B cell (primary cell): ENCODE measurements around the gene DNAJC6. TPM values are rescaled to one million over a fixed set of nuclear protein-coding genes. Genes with fewer than 3 reads are reported as not detected.

Source experiments
- ATAC-seq: fragments of 200-7000 bp; cut with Tn5 transposase; one replicate; pipeline ENCODE4 v1.10.0; 2021; ENCODE audit warnings: low read depth, mild to moderate bottlenecking, moderate number of reproducible peaks, moderate library complexity
- CTCF ChIA-PET: fragments of 350-600 bp; sonication (Branson Sonifier 250); formaldehyde crosslinking; loops from one replicate; lab custom pipeline; 2021; ENCODE audit warnings: antibody characterized with exemption, inconsistent platforms; lab: Charles Lee
- POLR2A ChIA-PET: fragments of 350-600 bp; sonication (Branson Sonifier 250); formaldehyde crosslinking; loops from one replicate; lab custom pipeline; 2021; ENCODE audit warnings: antibody characterized with exemption; lab: Charles Lee
- DNase-seq: peaks from one replicate; pipeline ENCODE4 v3.0.0; 2013
- H2AFZ ChIP-seq: 2 replicates; pipeline ENCODE4 v1.6.1; 2012; ENCODE audit warnings: mild to moderate bottlenecking, low read depth, low read length; ENCODE audit not compliant: insufficient read depth, poor library complexity, severe bottlenecking
- H3K27ac ChIP-seq, 2 donors: 1 replicate in 1 of 2; 2 replicates in 1 of 2; pipeline ENCODE4 v1.5.1; 2012 to 2013; ENCODE audit warnings: low read length in 2 of 2, mild to moderate bottlenecking in 2 of 2, moderate library complexity in 1 of 2
- H3K27me3 ChIP-seq, 4 experiments: fragments of 200-600 bp in 1 of 4; sonication (generic) in 1 of 4; replicated peaks in 1 of 4; 1 replicate in 2 of 4; 2 replicates in 2 of 4; pipeline versions ENCODE4 v1.6.1 to v1.7.0; 2013 to 2016; ENCODE audit warnings: low read length in 3 of 4, mild to moderate bottlenecking in 2 of 4, mixed read lengths in 1 of 4, moderate library complexity in 1 of 4; ENCODE audit not compliant: insufficient read depth in 4 of 4, control insufficient read depth in 3 of 4; ENCODE audit errors: control extremely low read depth in 1 of 4
- H3K36me3 ChIP-seq, 2 experiments: replicated peaks in 1 of 2; 1 replicate in 1 of 2; 2 replicates in 1 of 2; pipeline versions ENCODE4 v1.6.1 to v1.7.1; 2013; ENCODE audit warnings: low read length in 1 of 2; ENCODE audit not compliant: insufficient read depth in 2 of 2, control insufficient read depth in 1 of 2; ENCODE audit errors: control extremely low read depth in 1 of 2, extremely low read depth in 1 of 2
- H3K4me1 ChIP-seq, 2 donors: fragments of 200-600 bp in 1 of 2; sonication (generic) in 1 of 2; 1 replicate in 1 of 2; 2 replicates in 1 of 2; pipeline versions ENCODE4 v1.5.1 to v1.6.1; 2013 to 2017; ENCODE audit warnings: low read length in 2 of 2; ENCODE audit not compliant: control insufficient read depth in 2 of 2, insufficient read depth in 2 of 2
- H3K4me2 ChIP-seq: replicated peaks from 2 replicates; pipeline ENCODE3; 2012; ENCODE audit warnings: mild to moderate bottlenecking, low read depth, low read length; ENCODE audit not compliant: poor library complexity, severe bottlenecking
- H3K4me3 ChIP-seq, 5 experiments: fragments of 200-600 bp in 1 of 5; sonication (generic) in 1 of 5; 1 replicate in 3 of 5; 2 replicates in 2 of 5; pipeline versions ENCODE4 v1.5.1 to v1.7.0; 2011 to 2016; ENCODE audit warnings: low read length in 4 of 5, mild to moderate bottlenecking in 4 of 5, low read depth in 2 of 5, control low read depth in 1 of 5, moderate library complexity in 1 of 5; ENCODE audit not compliant: insufficient read depth in 1 of 5; ENCODE audit errors: control extremely low read depth in 1 of 5, extremely low read depth in 1 of 5
- H3K79me2 ChIP-seq: fragments of 200-600 bp; sonication (generic); one replicate; pipeline ENCODE4 v1.6.0; 2016; ENCODE audit warnings: low read length; ENCODE audit not compliant: control insufficient read depth, insufficient read depth
- H3K9ac ChIP-seq: fragments of 200-600 bp; sonication (generic); 2 replicates; pipeline ENCODE4 v1.6.1; 2017; ENCODE audit warnings: mild to moderate bottlenecking, low read length, moderate library complexity
- H3K9me3 ChIP-seq, 3 donors: one replicate each; pipeline versions ENCODE4 v1.6.1 to v1.7.1; 2013; ENCODE audit warnings: low read length in 2 of 3; ENCODE audit not compliant: control insufficient read depth in 2 of 3, insufficient read depth in 1 of 3; ENCODE audit errors: control extremely low read depth in 1 of 3
- H4K20me1 ChIP-seq: 2 replicates; pipeline ENCODE4 v1.6.0; 2012; ENCODE audit warnings: mild to moderate bottlenecking, low read length; ENCODE audit not compliant: insufficient read depth, control insufficient read depth, poor library complexity, severe bottlenecking
- H3K27ac Mint-ChIP-seq: one replicate; pipeline ENCODE4 v1.8.0; 2021; ENCODE audit warnings: mixed read lengths
- H3K27me3 Mint-ChIP-seq: one replicate; pipeline ENCODE4 v1.8.0; 2021; ENCODE audit warnings: mixed read lengths
- H3K4me1 Mint-ChIP-seq: one replicate; pipeline ENCODE4 v1.8.0; 2021; ENCODE audit warnings: mixed read lengths
- H3K4me3 Mint-ChIP-seq: one replicate; pipeline ENCODE4 v1.8.0; 2021; ENCODE audit warnings: mixed read lengths
- H3K9me3 Mint-ChIP-seq: one replicate; pipeline ENCODE4 v1.8.0; 2022; ENCODE audit warnings: mixed read lengths; ENCODE audit not compliant: insufficient read depth
- EZH2 ChIP-seq: IDR thresholded peaks from 2 replicates; pipeline ENCODE4 v1.6.1; 2012; ENCODE audit warnings: borderline replicate concordance, low read depth, mild to moderate bottlenecking, moderate library complexity, low read length; ENCODE audit not compliant: insufficient read depth, poor library complexity, severe bottlenecking
- WGBS: methylation state at CpG from one replicate; pipeline ENCODE4 v1.1.5; 2013; ENCODE audit warnings: missing lambda C conversion rate; ENCODE audit not compliant: insufficient coverage; 5-methylcytosine and 5-hydroxymethylcytosine counted together
- intact Hi-C: fragments of 100-400 bp; cut with micrococcal nuclease; formaldehyde crosslinking; loops from one replicate; pipeline ENCODE4 v1.10.0; 2022
- polyA plus RNA-seq: library from polyadenylated mRNA; depleted of rRNA; stranded (reverse); fragments of >200 nt; gene quantifications from 2 replicates; pipeline ENCODE4 v1.2.3, GENCODE V29; 2012
- total RNA-seq, 2 donors: library from RNA; stranded (reverse); fragments of 120-200 nt in 1 of 2; gene quantifications; 1 replicate in 1 of 2; 2 replicates in 1 of 2; pipeline versions ENCODE4 v1.2.3 to v1.2.4, GENCODE V29; 2013 to 2022
- TF ChIP-seq, protein P1 (sequence below): fragments of 200-600 bp; IDR thresholded peaks from one replicate; pipeline ENCODE4 v1.8.0; 2022; ENCODE audit warnings: antibody characterized with exemption, mild to moderate bottlenecking

The DNAJC6 gene
- total and polyA plus RNA-seq, 2 donors (not counting 1 experiment from before 2014, with no cell fraction given): 0.12 to 0.69 TPM

DNA sequence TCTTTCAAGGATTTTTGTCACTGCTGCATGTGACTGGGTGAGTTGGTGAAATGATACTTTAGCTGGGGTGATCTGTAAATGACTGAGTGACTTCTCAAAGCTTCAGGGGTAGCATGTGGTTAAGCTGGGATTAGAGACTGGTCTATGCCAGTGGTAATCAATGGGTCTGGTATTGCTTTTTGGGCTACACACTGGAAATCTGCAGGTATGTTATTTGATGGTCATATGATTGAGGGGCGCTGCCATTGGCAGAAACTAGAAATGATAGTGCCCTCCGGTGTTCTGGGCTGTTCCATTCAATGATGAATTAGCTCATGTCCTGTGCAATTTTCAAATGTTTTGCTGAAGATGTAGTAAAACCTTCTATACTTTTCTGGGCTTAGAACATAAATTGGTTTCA lies 39.7 kb upstream of the DNAJC6 start:
- ATAC-seq (no peak), DNase-seq (no peak)
- no peak overlapping the region for H2AFZ ChIP-seq
- H3K79me2 ChIP-seq: no peaks in the 10 kb centered on the region
- no peaks in the 10 kb centered on the region for H3K9me3 Mint-ChIP-seq
- no peak overlapping the region for H3K9ac ChIP-seq
- intact Hi-C loops: no loop called here
- peaks cover 0 to 30% (median 23%) of the 10 kb centered on the region in 4 experiments for H3K27me3 ChIP-seq
- peaks cover 0 to 3% (median 0%) of the 10 kb centered on the region in 3 donors for H3K9me3 ChIP-seq
- no peaks in the 10 kb centered on the region for H4K20me1 ChIP-seq
- no peak overlapping the region for H3K4me2 ChIP-seq
- H3K27ac ChIP-seq: no peak overlapping the region
- CTCF ChIA-PET: no interaction called here
- POLR2A ChIA-PET: no interaction called here
- H3K4me3 Mint-ChIP-seq: no peak overlapping the region
- no peak overlapping the region for H3K27ac Mint-ChIP-seq
- H3K27me3 Mint-ChIP-seq: peaks cover 39% of the 10 kb centered on the region
- no peak overlapping the region for H3K4me3 ChIP-seq
- peaks cover 17% of the 10 kb centered on the region for H3K4me1 Mint-ChIP-seq
- peaks cover 14 to 17% of the 10 kb centered on the region in 2 donors for H3K4me1 ChIP-seq
- WGBS: 100% methylated on average over 1 of the region's 2 CpGs
- H3K36me3 ChIP-seq: no peaks in the 10 kb centered on the region
- TF ChIP-seq EZH2: no peak
- TF ChIP-seq, protein P1, sequence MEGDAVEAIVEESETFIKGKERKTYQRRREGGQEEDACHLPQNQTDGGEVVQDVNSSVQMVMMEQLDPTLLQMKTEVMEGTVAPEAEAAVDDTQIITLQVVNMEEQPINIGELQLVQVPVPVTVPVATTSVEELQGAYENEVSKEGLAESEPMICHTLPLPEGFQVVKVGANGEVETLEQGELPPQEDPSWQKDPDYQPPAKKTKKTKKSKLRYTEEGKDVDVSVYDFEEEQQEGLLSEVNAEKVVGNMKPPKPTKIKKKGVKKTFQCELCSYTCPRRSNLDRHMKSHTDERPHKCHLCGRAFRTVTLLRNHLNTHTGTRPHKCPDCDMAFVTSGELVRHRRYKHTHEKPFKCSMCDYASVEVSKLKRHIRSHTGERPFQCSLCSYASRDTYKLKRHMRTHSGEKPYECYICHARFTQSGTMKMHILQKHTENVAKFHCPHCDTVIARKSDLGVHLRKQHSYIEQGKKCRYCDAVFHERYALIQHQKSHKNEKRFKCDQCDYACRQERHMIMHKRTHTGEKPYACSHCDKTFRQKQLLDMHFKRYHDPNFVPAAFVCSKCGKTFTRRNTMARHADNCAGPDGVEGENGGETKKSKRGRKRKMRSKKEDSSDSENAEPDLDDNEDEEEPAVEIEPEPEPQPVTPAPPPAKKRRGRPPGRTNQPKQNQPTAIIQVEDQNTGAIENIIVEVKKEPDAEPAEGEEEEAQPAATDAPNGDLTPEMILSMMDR: no peak

DNA sequence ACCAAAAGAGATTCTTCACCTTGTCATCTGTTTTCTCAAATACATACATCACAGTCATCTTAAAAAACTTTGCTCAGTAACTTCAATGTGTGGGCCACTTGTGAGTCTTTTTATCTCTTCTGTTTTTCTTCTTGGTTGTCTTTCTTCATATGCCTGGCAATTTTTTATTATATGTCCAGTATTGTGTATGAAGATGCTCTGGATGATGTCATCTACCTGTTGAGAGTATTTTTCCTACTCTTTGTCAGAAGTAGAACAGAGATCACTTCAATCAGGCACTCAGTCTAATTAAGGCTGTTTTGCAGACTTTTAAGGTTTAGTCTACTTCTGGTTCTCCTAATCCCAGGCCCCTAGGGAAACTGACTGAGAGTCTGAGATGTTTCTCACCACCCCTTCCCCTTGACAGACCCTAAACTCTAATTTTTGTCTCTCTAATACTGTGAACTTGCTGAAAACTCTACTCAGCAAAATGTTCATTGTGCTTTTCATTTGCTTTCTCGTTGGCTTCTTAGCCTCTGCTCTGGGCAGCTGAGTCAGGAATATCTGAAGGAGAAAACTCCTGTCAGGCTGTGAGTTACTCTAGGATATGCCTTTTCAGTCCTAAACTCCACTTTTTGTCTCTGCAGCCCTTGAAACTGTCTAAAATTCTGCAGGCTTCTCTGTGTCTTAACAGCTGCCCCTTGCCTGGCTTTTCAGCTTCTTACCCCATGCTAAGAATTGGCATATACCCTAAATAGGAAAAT lies 33.0 kb upstream of the DNAJC6 start:
- Histone ChIP-seq H3K27ac (no peak overlapping the region), H3K4me2 (no peak overlapping the region)
- peaks cover 31% of the 10 kb centered on the region for H3K27me3 Mint-ChIP-seq

More for the DNA sequence above, 33.0 kb upstream of the DNAJC6 start:
- Mint-ChIP-seq H3K9me3 (no peaks in the 10 kb centered on the region), H3K4me3 (no peak overlapping the region), H3K4me1 (no peaks in the 10 kb centered on the region), H3K27ac (no peak overlapping the region)
- no peak overlapping the region for H3K4me3 ChIP-seq
- POLR2A ChIA-PET: no interaction called here
- WGBS: 83% methylated on average over 1 of the region's 1 CpG
- H3K36me3 ChIP-seq: no peaks in the 10 kb centered on the region
- H3K4me1 ChIP-seq: no peaks in the 10 kb centered on the region
- peaks cover 0 to 2% (median 0%) of the 10 kb centered on the region in 4 experiments for H3K27me3 ChIP-seq
- H4K20me1 ChIP-seq: no peaks in the 10 kb centered on the region
- no peaks in the 10 kb centered on the region for H3K9me3 ChIP-seq
- H2AFZ ChIP-seq: no peak overlapping the region
- no peak for TF ChIP-seq EZH2
- TF ChIP-seq, protein P1: no peak
- ATAC-seq (no peak), DNase-seq (no peak)
- no peak overlapping the region for H3K9ac ChIP-seq
- no peaks in the 10 kb centered on the region for H3K79me2 ChIP-seq
- CTCF ChIA-PET: no interaction called here
- intact Hi-C loops: no loop called here
